Hepatocyte (in vitro differentiated cells): Measurements from ENCODE around the gene SNX18. TPM values are rescaled to one million over a fixed set of nuclear protein-coding genes. Genes with fewer than 3 reads are reported as not detected.
A peak's percentile ranks its signal among the peaks of the same experiment; 100 is the strongest.

ENCODE experiments used
- DNase-seq: peaks from one replicate; pipeline ENCODE4 v3.0.0-alpha.2; 2016; ENCODE audit warnings: low spot score
- H2AFZ ChIP-seq: fragments of 200-600 bp; sonication (generic); 2 replicates; pipeline ENCODE4 v1.6.0; 2016; ENCODE audit warnings: antibody characterized with exemption, mild to moderate bottlenecking
- H3K27ac ChIP-seq: fragments of 200-600 bp; sonication (generic); 2 replicates; pipeline ENCODE4 v1.5.1; 2016; ENCODE audit warnings: mild to moderate bottlenecking
- H3K27me3 ChIP-seq: fragments of 200-600 bp; sonication (generic); 2 replicates; pipeline ENCODE4 v1.6.1; 2016
- H3K36me3 ChIP-seq: fragments of 200-600 bp; sonication (generic); replicated peaks from 2 replicates; pipeline ENCODE4 v1.5.1; 2016; ENCODE audit warnings: low read depth; ENCODE audit not compliant: insufficient read depth
- H3K4me1 ChIP-seq: fragments of 200-600 bp; sonication (generic); 2 replicates; pipeline ENCODE4 v1.5.1; 2016; ENCODE audit warnings: mild to moderate bottlenecking, moderate library complexity; ENCODE audit not compliant: insufficient read depth
- H3K4me2 ChIP-seq: fragments of 200-600 bp; sonication (generic); 2 replicates; pipeline ENCODE4 v1.6.0; 2016
- H3K4me3 ChIP-seq: fragments of 200-600 bp; sonication (generic); 2 replicates; pipeline ENCODE4 v1.5.1; 2016; ENCODE audit warnings: mild to moderate bottlenecking
- H3K79me2 ChIP-seq: fragments of 200-600 bp; sonication (generic); 2 replicates; pipeline ENCODE4 v1.6.0; 2017; ENCODE audit warnings: mild to moderate bottlenecking
- H3K9me2 ChIP-seq: fragments of 200-600 bp; sonication (generic); replicated peaks from 2 replicates; pipeline ENCODE4 v1.6.0; 2017; ENCODE audit warnings: mild to moderate bottlenecking; ENCODE audit not compliant: insufficient read depth
- H3K9me3 ChIP-seq: fragments of 200-600 bp; sonication (generic); 2 replicates; pipeline ENCODE4 v1.5.1; 2016; ENCODE audit warnings: low read depth, mild to moderate bottlenecking
- H4K20me1 ChIP-seq: fragments of 200-600 bp; sonication (generic); 2 replicates; pipeline ENCODE4 v1.6.0; 2016; ENCODE audit warnings: mild to moderate bottlenecking; ENCODE audit not compliant: insufficient read depth, poor library complexity, severe bottlenecking
- CTCF ChIP-seq: fragments of 200-600 bp; sonication (generic); IDR thresholded peaks from 2 replicates; pipeline ENCODE4 v1.5.1; 2016; ENCODE audit warnings: antibody characterized with exemption, mild to moderate bottlenecking; ENCODE audit not compliant: poor library complexity
- EZH2 ChIP-seq: fragments of 200-600 bp; sonication (generic); IDR thresholded peaks from 2 replicates; pipeline ENCODE4 v1.6.1; 2016; ENCODE audit warnings: antibody characterized with exemption, mild to moderate bottlenecking, borderline replicate concordance
- EZH2phosphoT487 ChIP-seq: fragments of 200-600 bp; sonication (generic); IDR thresholded peaks from one replicate; pipeline ENCODE4 v1.6.1; 2018; ENCODE audit warnings: antibody characterized with exemption, mild to moderate bottlenecking, low read depth, moderate library complexity; ENCODE audit not compliant: unreplicated experiment, severe bottlenecking
- WGBS: methylation state at CpG from one replicate; pipeline ENCODE4 v1.1.6; 2016; ENCODE audit warnings: low lambda C conversion rate; ENCODE audit errors: missing lambda C conversion rate; 5-methylcytosine and 5-hydroxymethylcytosine counted together
- polyA plus RNA-seq: library from polyadenylated mRNA; unstranded; fragments of >200 nt; fragmentation: Nextera tagmentation; extraction: Ambion mirVana; gene quantifications from 2 replicates; pipeline ENCODE4 v1.2.1, GENCODE V29; 2016
- total RNA-seq: library from RNA; depleted of rRNA; stranded (reverse); fragments of >200 nt; gene quantifications from 2 replicates; pipeline ENCODE4 v1.2.3, GENCODE V29; 2014

SNX18 gene
- total and polyA plus RNA-seq, 2 experiments from 2014 or later: 6.5 to 33.0 TPM

GRCh38 chr5:54544044-54544443 lies 26.5 kb downstream of the SNX18 start:
- Histone ChIP-seq H3K9me2 (no peaks in the 10 kb centered on the region), H3K4me1 (no peaks in the 10 kb centered on the region), H3K36me3 (no peaks in the 10 kb centered on the region), H3K4me2 (no peak overlapping the region), H3K27ac (no peak overlapping the region), H3K9me3 (no peaks in the 10 kb centered on the region), H3K79me2 (peaks cover 75% of the 10 kb centered on the region), H4K20me1 (peaks cover 14% of the 10 kb centered on the region), H3K27me3 (no peaks in the 10 kb centered on the region), H3K4me3 (no peak overlapping the region), H2AFZ (no peak overlapping the region)
- DNase-seq: no peak
- 83% methylated on average over 4 of the region's 4 CpGs for WGBS
- no peak for TF ChIP-seq EZH2phosphoT487
- TF ChIP-seq CTCF: no peak

GRCh38 chr5:54545796-54546195 lies 28.2 kb downstream of the SNX18 start:
- Histone ChIP-seq H3K4me3 (no peak overlapping the region), H4K20me1 (peaks cover 14% of the 10 kb centered on the region), H3K27me3 (no peaks in the 10 kb centered on the region), H3K4me1 (no peaks in the 10 kb centered on the region), H3K9me2 (no peaks in the 10 kb centered on the region), H3K4me2 (no peak overlapping the region), H3K36me3 (no peaks in the 10 kb centered on the region), H3K9me3 (no peaks in the 10 kb centered on the region), H3K79me2 (peaks cover 58% of the 10 kb centered on the region), H3K27ac (no peak overlapping the region), H2AFZ (no peak overlapping the region)
- 73% methylated on average over 6 of the region's 6 CpGs for WGBS
- TF ChIP-seq EZH2 (no peak), EZH2phosphoT487 (no peak), CTCF (no peak)
- no peak for DNase-seq

GRCh38 chr5:54547711-54548250 lies 30.2 kb downstream of the SNX18 start:
- Histone ChIP-seq H3K9me3 (no peaks in the 10 kb centered on the region), H3K4me3 (no peak overlapping the region), H4K20me1 (peaks cover 7% of the 10 kb centered on the region), H3K79me2 (peaks cover 38% of the 10 kb centered on the region), H3K36me3 (no peaks in the 10 kb centered on the region), H3K27me3 (no peaks in the 10 kb centered on the region), H2AFZ (no peak overlapping the region), H3K9me2 (no peaks in the 10 kb centered on the region), H3K27ac (peak overlapping the region; percentile 7), H3K4me2 (no peak overlapping the region), H3K4me1 (no peaks in the 10 kb centered on the region)
- 85% methylated on average over 1 of the region's 1 CpG for WGBS
- no peak for TF ChIP-seq CTCF
- DNase-seq: peak; percentile 44

- Histone ChIP-seq H3K27ac (peak overlapping the region; percentile 7), H3K79me2 (peaks cover 30% of the 10 kb centered on the region), H3K9me2 (no peaks in the 10 kb centered on the region), H3K4me1 (no peaks in the 10 kb centered on the region), H3K4me3 (no peak overlapping the region), H3K27me3 (no peaks in the 10 kb centered on the region), H4K20me1 (peaks cover 7% of the 10 kb centered on the region), H3K4me2 (no peak overlapping the region), H3K36me3 (no peaks in the 10 kb centered on the region), H3K9me3 (no peaks in the 10 kb centered on the region), H2AFZ (no peak overlapping the region)
- DNase-seq: no peak
- 75% methylated on average over 2 of the region's 2 CpGs for WGBS
- no peak for TF ChIP-seq EZH2
- no peak for TF ChIP-seq EZH2phosphoT487
- no peak for TF ChIP-seq CTCF
These were observed 31.0 kb downstream of the SNX18 start for GRCh38 chr5:54548565-54548964.
